LoVo (cell line): ENCODE results near the gene PDE9A.
"Not testable (repeated sequence)": the region's sequence is repeated elsewhere in the genome, so short reads cannot be mapped to it uniquely, and the experiment has no call there.

Experiments
- DNase-seq: peaks from one replicate; pipeline ENCODE4 v3.0.0-alpha.2; 2016; ENCODE audit warnings: low spot score

Gene PDE9A

DNA sequence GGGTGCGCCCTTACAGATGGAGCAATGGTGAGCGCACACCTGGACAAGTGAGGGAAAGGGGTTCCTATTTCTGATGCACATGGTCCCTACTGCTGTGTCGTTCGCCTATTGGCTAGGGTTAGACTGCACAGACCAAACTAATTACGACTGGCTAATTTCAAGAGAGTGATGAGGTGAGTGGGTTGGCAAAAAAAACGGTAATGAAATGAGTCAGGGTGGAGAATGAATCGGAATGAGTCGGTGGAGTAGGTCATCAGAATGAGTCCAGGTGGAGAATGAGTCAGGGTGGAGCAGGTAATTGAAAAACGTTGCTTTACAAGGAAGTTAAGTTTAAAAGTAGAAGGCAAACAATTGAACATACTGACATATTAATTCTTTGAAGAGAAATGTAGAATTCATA is 146.1 kb downstream of the PDE9A start:
- DNase-seq = peak; percentile 60

DNA sequence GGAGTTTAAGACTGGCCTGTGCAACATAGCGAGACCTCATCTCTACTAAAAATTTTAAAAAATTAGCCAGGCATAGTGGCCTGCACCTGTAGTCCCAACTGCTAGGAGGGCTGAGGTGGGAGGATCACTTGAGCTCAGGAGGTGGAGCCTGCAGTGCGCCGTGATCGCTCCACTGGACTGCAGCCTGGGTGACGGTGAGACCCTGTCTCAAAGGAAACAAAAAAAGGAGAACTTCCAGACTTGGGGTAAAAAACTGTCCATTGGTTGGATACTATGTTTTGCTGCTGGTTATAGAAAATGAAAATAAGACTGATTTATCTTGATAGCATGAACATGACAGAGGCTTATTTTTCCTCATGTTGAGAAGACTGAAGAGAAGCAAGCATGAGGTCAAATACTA is 146.5 kb downstream of the PDE9A start:
- DNase-seq = no peak

DNA sequence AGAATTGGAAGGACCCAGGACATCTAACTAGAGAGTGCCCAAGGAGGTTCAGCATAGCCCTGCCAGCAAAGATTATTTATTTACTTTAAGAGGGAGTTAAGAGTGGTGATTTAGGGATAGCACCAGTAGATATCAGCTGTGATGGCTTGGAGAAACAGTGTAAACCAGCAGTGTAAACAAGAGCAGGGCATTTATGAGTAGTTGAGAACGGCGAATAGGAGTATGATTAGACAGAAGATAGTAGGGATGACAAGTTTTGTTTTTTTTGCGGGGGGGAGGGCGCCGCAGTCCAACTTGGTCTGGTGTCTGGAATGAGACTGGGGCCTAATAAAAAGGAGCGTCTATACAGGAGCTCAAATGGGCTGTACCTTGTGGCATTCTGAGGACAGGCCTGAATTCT is 148.2 kb downstream of the PDE9A start:
- not testable (repeated sequence) for DNase-seq

DNA sequence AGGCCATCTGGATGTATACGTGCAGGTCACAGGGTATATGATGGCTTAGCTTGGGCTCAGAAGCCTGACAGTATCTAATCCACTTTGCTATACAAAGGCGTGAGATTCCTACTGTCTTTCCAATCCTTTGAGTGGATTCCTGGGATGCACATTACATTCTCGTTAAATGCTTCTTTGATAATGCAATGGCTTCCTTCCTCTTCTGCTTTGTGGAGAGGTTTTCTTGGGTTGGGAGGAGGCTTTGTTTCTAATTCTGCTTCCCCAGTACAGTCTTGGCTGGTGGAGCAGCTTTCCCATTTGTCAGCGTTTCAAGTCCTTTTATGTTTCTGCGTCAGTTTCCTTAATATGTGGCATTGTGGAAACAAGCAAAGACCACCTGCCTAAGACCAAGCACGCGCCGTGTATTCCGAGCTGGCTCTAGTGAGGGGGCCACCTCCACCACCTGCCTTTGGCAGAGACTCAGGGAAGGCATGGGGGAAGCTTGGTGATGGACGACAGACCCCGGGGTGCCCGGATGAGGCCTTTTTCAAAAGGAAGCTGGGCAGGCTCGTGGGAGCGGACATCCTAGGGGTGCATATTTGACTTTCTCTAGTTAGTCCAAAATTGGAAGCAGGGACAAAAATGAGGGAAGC is 153.2 kb downstream of the PDE9A start:
- no peak for DNase-seq

DNA sequence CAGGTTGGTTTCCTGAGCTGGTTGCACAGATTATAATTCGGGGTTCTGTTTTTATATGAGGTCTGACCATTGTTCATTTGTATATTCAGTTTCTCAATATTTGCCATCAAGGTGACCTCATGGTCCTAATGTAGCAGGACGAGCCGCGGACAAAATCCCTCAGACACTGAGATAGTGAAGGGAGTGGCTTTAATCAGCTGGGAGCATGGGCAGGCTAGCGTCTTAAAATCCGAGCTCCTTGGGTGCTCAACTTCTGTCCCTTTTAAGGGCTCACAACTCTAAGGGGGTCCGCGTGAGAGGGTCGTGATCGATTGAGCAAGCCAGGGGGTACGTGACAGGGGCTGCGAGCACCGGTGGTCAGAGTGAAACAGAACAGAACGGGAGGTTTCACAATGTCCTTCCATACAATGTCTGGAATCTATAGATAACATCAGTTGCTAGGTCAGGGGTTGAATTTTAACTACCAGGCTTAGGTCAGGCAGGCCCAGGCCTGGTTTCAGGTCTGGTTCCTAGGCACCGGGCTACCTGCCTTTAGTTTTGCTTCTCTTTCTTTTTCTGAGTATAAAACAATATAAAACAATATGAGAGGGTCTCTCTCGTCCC is 154.0 kb downstream of the PDE9A start:
- not testable (repeated sequence) for DNase-seq

DNA sequence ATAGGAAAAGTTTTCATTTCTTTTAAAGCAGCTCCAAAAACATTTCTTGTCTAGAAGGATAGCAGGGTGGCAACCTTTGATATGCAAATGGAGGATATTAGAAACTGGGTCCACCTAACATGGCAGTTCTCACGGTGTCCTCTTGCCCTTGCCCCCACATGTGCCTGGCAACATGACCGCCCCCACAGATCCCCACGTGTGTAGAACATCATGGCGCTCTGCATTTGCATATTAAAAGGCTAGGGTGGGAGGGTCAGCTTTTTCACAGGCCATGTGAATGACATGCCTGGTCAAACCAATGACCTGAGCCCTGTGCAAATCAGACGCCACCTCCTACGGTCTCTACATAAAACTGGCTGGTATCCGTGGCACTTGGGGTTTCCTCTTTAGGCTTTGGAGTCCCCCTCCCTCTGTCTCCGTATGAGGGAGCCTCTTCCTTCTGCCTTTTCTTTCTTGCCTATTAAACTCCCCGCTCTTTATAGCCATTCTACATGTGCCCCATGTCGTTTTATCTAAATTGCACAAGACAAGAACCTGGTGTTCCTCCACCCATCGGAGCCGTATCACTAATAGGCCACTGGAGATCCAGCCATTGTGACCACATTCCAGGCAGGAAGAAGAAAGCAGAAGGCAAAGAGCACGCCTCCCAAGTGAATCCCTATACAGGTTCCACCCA is 154.7 kb downstream of the PDE9A start:
- DNase-seq = no peak

DNA sequence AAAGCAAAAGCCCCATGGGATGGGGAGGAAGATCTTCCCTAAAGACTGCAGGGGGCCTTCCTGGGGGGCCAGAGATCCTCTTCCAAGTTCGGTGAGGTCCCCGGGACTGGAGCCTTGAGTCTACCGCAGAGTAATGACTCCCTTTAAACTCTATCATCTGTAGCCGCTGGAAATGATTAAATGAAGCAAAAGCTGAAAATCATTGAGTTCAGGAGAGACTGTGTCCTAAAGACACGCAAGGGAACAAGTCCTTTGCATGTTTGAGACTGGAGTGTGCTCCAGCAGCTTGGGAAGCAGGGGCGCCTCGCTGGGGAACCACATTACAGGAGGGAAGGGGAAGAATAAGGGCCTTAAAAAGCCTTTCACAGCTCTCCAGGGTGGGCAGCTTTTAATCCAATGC is 155.8 kb downstream of the PDE9A start:
- DNase-seq = no peak

DNA sequence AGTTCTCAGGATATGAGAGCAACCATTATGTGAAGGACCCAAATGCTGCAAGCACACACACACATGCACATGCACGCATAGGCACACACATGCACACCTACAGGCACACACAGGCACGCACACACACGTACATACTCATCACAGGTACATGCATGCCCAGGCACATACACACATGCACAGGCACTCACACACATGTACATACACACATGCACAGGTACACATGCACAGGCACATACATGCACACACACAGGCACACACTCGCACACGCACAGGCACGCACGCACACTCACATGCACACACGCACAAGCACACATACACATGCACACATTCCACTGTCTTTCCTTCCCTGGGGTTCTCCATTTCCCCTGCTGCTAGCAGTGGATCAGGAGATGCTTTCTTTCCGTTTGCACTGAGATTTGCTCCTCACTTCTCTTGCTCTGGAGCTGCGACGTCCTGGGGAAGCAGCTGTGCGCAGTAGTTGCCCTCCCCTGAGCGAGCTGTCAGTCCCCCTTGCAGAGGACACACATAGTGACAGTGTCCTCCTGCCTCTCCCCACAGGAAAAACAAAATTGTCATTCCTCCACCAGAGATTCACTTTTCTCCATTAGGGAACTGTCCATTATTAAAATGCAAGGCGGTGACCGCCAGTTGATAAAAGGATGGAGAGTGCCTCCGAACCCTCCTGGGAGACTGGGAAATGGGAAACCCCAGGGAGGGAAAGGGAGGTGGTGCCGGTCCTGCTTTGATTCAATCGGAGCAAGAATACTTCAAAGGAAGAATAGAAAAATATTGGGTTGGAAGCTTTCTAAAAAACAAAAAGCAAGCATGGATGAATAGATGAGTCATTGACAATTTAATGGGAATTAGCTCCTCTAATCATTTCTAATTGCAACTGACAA is 156.4 kb downstream of the PDE9A start:
- no peak for DNase-seq

DNA sequence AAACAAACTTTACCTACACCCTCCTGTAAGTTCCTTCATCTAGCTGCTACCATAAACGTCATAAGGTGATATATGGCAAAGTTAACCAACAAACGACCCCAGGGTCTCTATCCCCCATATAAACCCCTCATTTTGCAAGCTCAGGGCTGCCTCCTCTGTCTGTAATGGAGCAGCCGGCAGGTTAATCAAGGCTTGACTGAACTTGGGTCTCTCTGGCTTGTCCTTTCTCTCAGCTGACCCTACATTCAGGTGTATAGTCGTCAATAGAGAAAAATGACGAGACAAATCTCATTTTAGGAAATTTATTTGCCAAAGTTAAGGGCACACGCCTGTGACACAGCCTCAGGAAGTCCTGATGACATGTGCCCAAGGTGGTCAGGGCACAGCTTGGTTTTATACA is 158.5 kb downstream of the PDE9A start:
- no peak for DNase-seq

DNA sequence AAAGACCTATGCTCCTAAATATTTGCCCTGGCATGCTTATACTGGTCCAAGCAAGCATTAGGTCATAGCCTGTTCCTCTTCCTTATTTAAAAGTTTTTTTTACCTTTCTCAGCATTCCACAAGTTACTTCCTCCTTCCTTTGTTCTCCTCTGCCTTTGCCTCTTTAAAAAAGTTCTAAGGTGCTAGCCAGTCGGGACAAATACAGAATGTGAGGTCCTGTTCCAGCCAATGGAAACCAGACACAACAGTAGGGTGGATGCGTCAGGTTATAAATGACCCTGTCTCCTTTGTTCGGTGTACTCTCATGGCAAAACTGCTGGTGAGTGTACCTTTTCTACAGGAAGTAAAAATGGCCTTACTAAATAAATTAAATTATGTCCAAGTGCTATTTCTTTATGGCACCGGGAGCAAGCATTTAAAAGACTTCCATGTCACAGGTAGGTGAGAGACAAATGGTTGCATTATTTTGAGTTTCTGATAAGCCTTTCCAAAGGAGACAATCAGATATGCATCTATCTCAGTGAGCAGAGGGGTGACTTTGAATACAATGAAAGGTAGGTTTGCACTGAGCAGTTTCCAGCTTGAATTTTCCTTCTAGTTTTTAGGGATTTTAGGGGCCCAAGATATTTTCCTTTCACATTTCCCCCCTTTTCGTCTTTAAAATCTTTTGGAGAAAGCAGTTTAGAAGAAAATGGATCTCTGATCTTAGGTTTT is 159.3 kb downstream of the PDE9A start:
- peak; percentile 55 for DNase-seq

DNA sequence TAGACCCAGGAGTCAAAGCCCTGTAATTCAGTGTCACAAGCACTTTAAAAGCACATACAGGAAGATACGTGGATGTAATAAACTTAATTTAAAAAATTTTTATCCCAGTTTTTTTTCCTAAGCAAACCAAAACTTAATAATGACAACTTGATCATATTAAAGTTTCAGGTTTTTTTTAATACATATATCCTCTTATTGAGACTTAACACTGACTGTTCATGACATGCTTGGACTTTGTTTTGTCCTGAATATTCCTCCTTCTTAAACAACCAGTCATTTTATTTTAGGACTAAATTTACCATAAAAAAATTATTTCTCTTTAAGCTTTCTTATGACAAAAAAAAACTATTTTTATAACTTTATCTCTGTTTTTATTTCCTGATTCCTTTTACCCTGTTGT is 161.8 kb downstream of the PDE9A start:
- no peak for DNase-seq

DNA sequence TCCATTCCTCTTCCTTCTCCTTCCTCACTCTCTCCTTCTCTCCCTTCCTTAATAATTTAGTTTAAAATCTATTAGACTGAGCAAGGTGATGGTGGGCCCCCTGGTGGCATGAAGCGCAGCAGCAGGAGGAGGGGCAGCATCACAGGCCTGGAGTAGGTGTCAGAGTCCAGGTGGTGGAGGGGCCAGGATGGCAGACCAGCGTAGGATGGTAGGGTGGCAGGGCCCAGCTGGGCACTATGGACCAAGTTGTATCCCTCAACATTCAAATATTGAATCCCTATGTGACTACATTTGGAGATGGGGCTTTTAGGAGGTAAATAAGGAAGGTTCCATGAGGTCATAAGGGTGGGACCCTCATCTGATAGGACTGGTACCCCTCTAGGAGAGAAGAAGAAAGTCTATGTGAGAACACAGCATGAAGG is 164.9 kb downstream of the PDE9A start:
- peak; percentile 71 for DNase-seq

DNA sequence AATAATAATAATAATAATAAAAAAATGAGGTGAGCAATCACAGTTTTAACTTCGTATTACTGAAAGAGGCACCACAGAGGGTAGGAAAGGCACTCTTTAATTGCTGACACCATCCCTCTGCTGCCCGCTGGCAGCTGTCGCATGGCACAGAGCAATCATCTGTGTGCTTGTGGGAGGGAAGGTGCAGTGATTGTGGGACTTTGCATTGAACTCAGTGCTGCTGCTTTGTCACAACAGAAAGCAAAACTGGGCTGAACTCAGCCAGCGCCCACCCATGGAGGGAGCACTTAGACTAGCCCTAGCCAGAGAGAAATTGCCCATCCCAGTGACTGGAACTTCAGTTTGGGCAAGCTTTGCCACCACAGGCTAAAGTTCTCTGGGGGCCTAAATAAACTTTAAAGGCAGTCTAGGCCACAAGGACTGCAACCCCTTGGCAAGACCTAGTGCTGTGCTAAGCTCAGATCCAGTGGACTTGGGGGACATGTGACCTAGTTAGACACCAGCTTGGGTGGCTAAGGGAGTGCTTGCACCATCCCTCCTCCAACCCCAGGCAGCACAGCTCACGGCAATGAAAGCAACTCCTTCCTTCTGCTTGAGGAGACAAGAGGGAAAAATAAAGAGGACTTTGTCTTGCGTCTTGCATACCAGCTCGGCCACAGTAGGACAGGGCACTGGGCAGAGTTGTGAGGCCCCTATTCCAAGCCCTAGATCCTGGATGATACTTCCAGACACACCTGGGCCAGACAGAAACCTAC is 166.6 kb downstream of the PDE9A start:
- DNase-seq = no peak

DNA sequence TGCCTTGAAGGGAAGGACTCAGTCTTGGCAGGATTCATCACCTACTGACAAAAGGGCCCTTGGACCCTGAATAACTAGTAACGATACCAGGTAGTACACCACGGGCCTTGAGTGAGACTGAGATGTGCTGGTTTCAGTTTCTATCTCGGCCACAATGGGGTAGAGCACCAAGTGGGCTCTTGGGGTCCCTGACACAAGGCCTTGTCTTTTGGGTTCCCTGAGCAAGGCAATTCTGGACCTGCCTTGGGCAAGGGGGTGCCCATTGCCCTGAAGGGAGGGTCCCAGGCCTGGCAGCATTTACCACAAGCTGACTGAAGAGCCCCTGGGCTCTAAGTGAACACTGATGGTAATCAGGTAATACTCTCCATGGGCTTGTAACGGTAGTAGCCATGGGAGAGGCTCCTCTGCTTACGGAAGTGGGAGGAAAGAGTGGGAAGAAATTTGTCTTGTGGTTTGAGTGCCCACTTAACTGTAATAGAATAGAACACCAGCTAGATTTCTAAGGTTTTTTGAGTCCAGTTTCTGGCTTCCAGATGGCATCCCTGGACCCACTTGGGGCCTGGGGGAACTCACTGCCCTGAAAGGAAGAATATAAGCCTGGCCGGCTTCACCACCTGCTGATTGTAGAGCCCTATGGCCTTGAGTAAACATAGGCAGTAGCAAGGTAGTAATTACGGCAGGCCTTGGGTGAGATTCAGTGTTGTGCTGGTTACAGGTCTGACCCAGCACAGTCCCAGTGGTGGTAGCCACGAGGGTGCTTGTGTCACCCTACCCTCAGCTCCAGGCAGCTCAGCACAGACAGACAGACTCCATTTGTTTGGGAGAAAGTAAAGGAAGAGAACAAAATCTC is 167.4 kb downstream of the PDE9A start:
- no peak for DNase-seq
